Heart right ventricle (tissue), 16 donors: ENCODE results near the gene SOX14. TPM values are rescaled to one million over a fixed set of nuclear protein-coding genes. Genes with fewer than 3 reads are reported as not detected.

ENCODE experiments used
- ATAC-seq, 8 donors: fragments of 200-7000 bp; cut with Tn5 transposase; one replicate each; pipeline ENCODE4 v1.9.1; 2020; ENCODE audit warnings: mild to moderate bottlenecking in 8 of 8, moderate library complexity in 8 of 8, moderate number of reproducible peaks in 1 of 8
- DNase-seq, 2 donors: peaks; one replicate each; pipeline ENCODE4 v3.0.0-alpha.2; 2020
- H3K27ac ChIP-seq, 10 donors: fragments of 200-600 bp; sonication (generic) in 2 of 10; one replicate each; pipeline versions ENCODE4 v1.5.0 to v1.8.0; 2020 to 2022; ENCODE audit warnings: mild to moderate bottlenecking in 3 of 10
- H3K27me3 ChIP-seq, 7 donors: fragments of 200-600 bp; one replicate each; pipeline ENCODE4 v1.8.0; 2021 to 2022; ENCODE audit warnings: mild to moderate bottlenecking in 2 of 7
- H3K36me3 ChIP-seq, 9 donors: fragments of 200-600 bp; sonication (generic) in 1 of 9; one replicate each; pipeline versions ENCODE4 v1.5.0 to v1.8.0; 2020 to 2022; ENCODE audit warnings: mild to moderate bottlenecking in 2 of 9
- H3K4me1 ChIP-seq, 9 donors: fragments of 200-600 bp; sonication (generic) in 1 of 9; one replicate each; pipeline versions ENCODE4 v1.5.0 to v1.8.0; 2020 to 2022; ENCODE audit warnings: mild to moderate bottlenecking in 4 of 9
- H3K4me3 ChIP-seq, 10 donors: fragments of 200-600 bp; sonication (generic) in 2 of 10; one replicate each; pipeline versions ENCODE4 v1.5.0 to v1.8.0; 2020 to 2022; ENCODE audit warnings: mild to moderate bottlenecking in 7 of 10, moderate library complexity in 2 of 10
- H3K9me3 ChIP-seq, 11 donors: fragments of 200-600 bp in 10 of 11; sonication (generic) in 2 of 11; one replicate each; pipeline versions ENCODE4 v1.5.0 to v1.8.0; 2013 to 2022; ENCODE audit warnings: mild to moderate bottlenecking in 2 of 11, control low read depth in 1 of 11, moderate library complexity in 1 of 11
- CTCF ChIP-seq, 9 donors: fragments of 200-600 bp; sonication (generic) in 2 of 9; IDR thresholded peaks; one replicate each; pipeline versions ENCODE4 v1.5.0 to v1.8.0; 2021 to 2022; ENCODE audit warnings: antibody characterized with exemption in 9 of 9, mild to moderate bottlenecking in 5 of 9, moderate library complexity in 1 of 9
- WGBS, 2 donors: extraction: QIAGEN DNeasy Blood & Tissue Kit; methylation state at CpG; one replicate each; pipeline ENCODE4 v1.1.7; 2013; ENCODE audit warnings: inconsistent platforms in 1 of 2; 5-methylcytosine and 5-hydroxymethylcytosine counted together
- intact Hi-C, 10 donors: fragments of 100-400 bp; cut with DNase I; formaldehyde crosslinking; loops; one replicate each; pipeline versions ENCODE4 v1.11.1 to v1.14.2; 2022
- polyA plus RNA-seq, 2 donors: library from polyadenylated mRNA; stranded (reverse); fragments of 200-250 nt; gene quantifications; one replicate each; pipeline ENCODE4 v1.2.3, GENCODE V29; 2013
- total RNA-seq, 10 donors: library from RNA; stranded (reverse); fragmentation: NEBNext Ultra II Directional in 3 of 10; extraction: Animal tissue kit (Norgen Biotek cat#: 25700) in 3 of 10; gene quantifications; one replicate each; pipeline versions ENCODE4 v1.2.1 to v1.2.4, GENCODE V29; 2021 to 2023
- donor health status: Arrhythmogenic right ventricular cardiomyopathy.
- donor health status: ischemic (EF 13 %, LVEDD 7.1; RV severe dilation, severe dysfunction).
- donor health status: healthy with polysubstance abuse.
- donor health status: DM: no; HTN: yes; CAD: no.
- donor health status: DM: no; HTN: no; CAD: no.
- donor health status: ischemic (EF 25% LVEDD 6.9; RV normal size, moderate dysfunction).
- donor health status: ischemic (EF 25% LVEDD 5.7; RV mildly dilated, moderate dysfunction).
- donor health status: healthy.
- donor health status: DM: yes; HTN: yes; CAD: no.
- donor health status: Ischemic cardiomyopathy.
- donor health status: ischemic (EF 35%, LVEDD 5.7; RV mildly dilated, moderate dysfunction).
- donor health status: nonischemic (EF 11% LVEDD 7.7; RV severe dilation, severe dysfunction).
- donor health status: DM: yes; HTN: yes; CAD: no.
- donor health status: PGD.
- donor health status: ischemic (EF 29% LVEDD 5.4; RV normal size, mild dysfunction).
- donor health status: nonischemic (EF 23%, LVEDD 6.1; RV moderate dilation, normal function).

Gene SOX14
- total and polyA plus RNA-seq, 12 donors, result not detected

DNA sequence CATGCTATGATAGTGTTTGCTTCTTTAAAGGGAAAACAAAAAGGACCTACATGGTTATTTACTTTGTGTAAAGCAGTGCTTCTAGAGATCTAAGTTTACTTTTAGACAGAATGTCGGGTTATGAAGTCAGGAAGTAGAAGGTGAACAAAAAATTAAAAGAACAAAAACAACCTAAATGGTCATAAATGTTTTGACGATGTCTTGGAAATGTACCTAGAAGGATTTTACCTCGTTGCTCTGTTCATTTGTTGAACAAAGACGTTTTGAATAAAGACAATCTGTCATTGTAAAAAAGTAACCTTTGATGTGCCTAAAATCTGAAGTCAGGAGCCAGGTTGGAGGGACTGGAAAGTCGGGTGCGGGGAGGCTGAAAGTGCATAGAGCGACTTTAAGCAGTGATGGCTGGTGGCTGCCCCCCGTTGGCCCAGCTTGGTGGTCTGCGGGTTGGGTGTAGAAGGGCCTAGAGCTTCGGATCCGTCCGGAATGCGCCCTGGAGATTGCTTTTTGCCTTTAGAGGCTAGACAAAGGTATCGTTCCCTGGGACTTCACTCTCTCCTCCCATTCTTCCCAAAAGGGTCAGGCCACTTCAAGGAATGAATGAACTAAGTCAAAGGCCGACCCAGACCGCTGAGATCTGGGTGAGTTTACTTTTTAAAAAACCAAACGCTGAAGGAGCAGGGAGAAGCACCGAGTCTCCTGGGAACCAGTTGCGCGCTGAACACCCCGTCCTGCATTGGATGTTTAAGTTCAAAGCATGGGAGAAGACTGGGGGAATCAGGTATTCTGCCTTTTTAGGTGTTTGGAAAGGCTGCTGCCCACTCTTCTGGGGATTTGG lies 2.1 kb downstream of the SOX14 start:
- TF ChIP-seq CTCF (IDR thresholded peaks at IDR 0.05), result no peak
- Histone ChIP-seq H3K36me3 (no peaks in the 10 kb centered on the region), H3K27ac (no peak overlapping the region), H3K4me3 (no peak overlapping the region), H3K27me3 (peaks cover 55 to 100% (median 100%) of the 10 kb centered on the region in 7 donors), H3K4me1 (peaks cover 2 to 65% (median 32%) of the 10 kb centered on the region in 9 donors), H3K9me3 (no peaks in the 10 kb centered on the region)
- intact Hi-C loops, result no loop called here
- ATAC-seq (no peak), DNase-seq (no peak)
- WGBS, 2 donors, result 4% methylated on average over 21 of the region's 21 CpGs

GRCh38 chr3:137766876-137767537 lies 2.9 kb downstream of the SOX14 start:
- intact Hi-C loops, result no loop called here
- no peak overlapping the region for H3K4me3 ChIP-seq
- no peak for ATAC-seq
- H3K27ac ChIP-seq, result no peak overlapping the region
- DNase-seq, result no peak
- peaks cover 2 to 72% (median 40%) of the 10 kb centered on the region in 9 donors for H3K4me1 ChIP-seq
- H3K36me3 ChIP-seq, result no peaks in the 10 kb centered on the region
- peaks cover 62 to 100% (median 100%) of the 10 kb centered on the region in 7 donors for H3K27me3 ChIP-seq
- 2% methylated on average over 22 of the region's 22 CpGs for WGBS, 2 donors
- TF ChIP-seq CTCF (IDR thresholded peaks at IDR 0.05), result no peak
- H3K9me3 ChIP-seq, result no peaks in the 10 kb centered on the region

DNA sequence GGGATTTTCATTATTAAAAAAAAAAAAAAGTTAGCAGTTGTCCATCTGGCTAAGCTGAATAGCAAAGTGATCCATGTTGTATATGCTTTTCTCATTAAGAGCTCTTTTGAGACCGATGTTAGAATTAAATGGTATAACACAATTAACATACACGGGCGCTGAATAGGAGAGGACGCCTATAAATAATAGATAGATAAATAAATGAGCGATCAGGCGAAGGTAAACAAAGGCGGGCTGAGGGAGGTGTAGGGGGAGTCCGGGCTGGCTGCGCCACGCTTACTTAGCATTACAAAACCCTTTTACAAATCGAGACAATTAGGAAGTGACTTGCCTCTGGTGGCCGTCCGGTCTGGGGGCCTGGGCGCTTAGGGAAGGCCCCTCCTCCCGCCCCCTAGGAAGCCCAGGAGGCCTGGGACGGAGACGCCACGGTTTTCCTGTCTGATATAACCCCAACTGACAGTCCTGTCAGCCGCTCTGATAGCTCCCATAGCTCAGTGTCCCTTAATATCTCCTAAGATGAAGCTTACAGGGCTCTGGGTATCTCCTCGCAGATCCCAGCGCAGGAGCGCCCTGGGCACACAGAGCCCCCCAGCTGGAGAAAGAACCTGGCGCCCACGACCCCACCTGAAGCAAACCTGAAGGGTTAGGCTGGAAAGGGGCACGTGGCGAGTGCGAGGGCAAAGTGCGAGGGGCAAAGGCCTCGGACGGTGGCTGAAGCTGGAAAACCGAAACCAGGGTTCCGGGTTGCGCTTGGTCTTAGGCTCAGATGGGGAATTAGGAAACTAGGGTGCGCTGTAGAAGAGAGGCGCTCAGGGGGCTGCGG lies 3.6 kb downstream of the SOX14 start:
- H3K27me3 ChIP-seq, result peaks cover 58 to 100% (median 100%) of the 10 kb centered on the region in 7 donors
- no peaks in the 10 kb centered on the region for H3K36me3 ChIP-seq
- no peak for TF ChIP-seq CTCF (IDR thresholded peaks at IDR 0.05)
- DNase-seq (no peak), ATAC-seq (no peak)
- peaks cover 2 to 74% (median 42%) of the 10 kb centered on the region in 9 donors for H3K4me1 ChIP-seq
- no peaks in the 10 kb centered on the region for H3K9me3 ChIP-seq
- H3K27ac ChIP-seq, result no peak overlapping the region
- intact Hi-C loops, result no loop called here
- WGBS, 2 donors, result 2% methylated on average over 36 of the region's 36 CpGs
- peak overlapping the region in 9 of 10 donors; percentile 6 to 46 (median 33) for H3K4me3 ChIP-seq
